GM12878 (cell line): ENCODE measurements around the gene B3GNT7. TPM values are rescaled to one million over a fixed set of nuclear protein-coding genes. Genes with fewer than 3 reads are reported as not detected.
"Not testable (repeated sequence)": the region's sequence is repeated elsewhere in the genome, so short reads cannot be mapped to it uniquely, and the experiment has no call there.

ENCODE experiments used
- ATAC-seq: fragments of 200-7000 bp; cut with Tn5 transposase; 3 replicates; pipeline ENCODE4 v1.9.1; 2020; ENCODE audit warnings: mild to moderate bottlenecking, moderate library complexity
- BruUV-seq: library from RNA; stranded (reverse); fragments of 400-500 nt; replicated peaks from 2 replicates; lab custom pipeline; 2021; lab: Mats Ljungman, UMichigan
- CTCF ChIA-PET: fragments of 300-600 bp; sonication (Branson Sonifier 250); formaldehyde crosslinking; extraction: SDS; loops from one replicate; lab custom pipeline; 2021; ENCODE audit warnings: inconsistent platforms; lab: Yijun Ruan, JAX
- POLR2A ChIA-PET: fragments of 350-600 bp; formaldehyde crosslinking; extraction: SDS; loops from one replicate; lab custom pipeline; 2021; ENCODE audit warnings: inconsistent platforms; lab: Charles Lee
- RAD21 ChIA-PET: fragments of 300-600 bp; sonication (Branson Sonifier 250); formaldehyde crosslinking; loops from one replicate; lab custom pipeline; 2023; ENCODE audit warnings: antibody characterized with exemption; ENCODE audit not compliant: unreplicated experiment; lab: Charles Lee
- SMC1A ChIA-PET: fragments of 300-600 bp; sonication (Branson Sonifier 250); formaldehyde crosslinking; loops from one replicate; lab custom pipeline; 2023; ENCODE audit not compliant: unreplicated experiment, uncharacterized antibody; lab: Charles Lee
- DNase-seq: peaks from one replicate; pipeline ENCODE4 v3.0.0-alpha.2; 2011; ENCODE audit warnings: low read depth, low spot score
- FAIRE-seq: peaks from 3 replicates; lab custom pipeline; 2011; peaks lifted over from hg19 to GRCh38; lab: Jason Lieb, UNC
- H2AFZ ChIP-seq: 2 replicates; pipeline ENCODE4 v1.6.0; 2011; ENCODE audit warnings: low read depth, low read length, control low read depth; ENCODE audit not compliant: control insufficient read depth
- H3K27ac ChIP-seq: 2 replicates; pipeline ENCODE4 v1.5.1; 2011; ENCODE audit warnings: control low read depth; ENCODE audit not compliant: control insufficient read depth, insufficient read depth
- H3K27me3 ChIP-seq, 2 experiments: replicated peaks in 1 of 2; 2 replicates each; pipeline versions ENCODE4 v1.6.0 to v1.6.1; 2011; ENCODE audit warnings: low read length in 1 of 2; ENCODE audit not compliant: control insufficient read depth in 2 of 2, insufficient read depth in 2 of 2
- H3K36me3 ChIP-seq, 2 experiments: 2 replicates each; pipeline ENCODE4 v1.5.1; 2011; ENCODE audit warnings: low read length in 1 of 2; ENCODE audit not compliant: control insufficient read depth in 2 of 2, insufficient read depth in 2 of 2
- H3K4me1 ChIP-seq: 2 replicates; pipeline ENCODE4 v1.6.1; 2011; ENCODE audit warnings: mild to moderate bottlenecking, low read length, moderate library complexity, mixed read lengths; ENCODE audit not compliant: control insufficient read depth, insufficient read depth
- H3K4me2 ChIP-seq: 2 replicates; pipeline ENCODE4 v1.6.0; 2011; ENCODE audit warnings: control low read depth; ENCODE audit not compliant: control insufficient read depth, insufficient read depth
- H3K4me3 ChIP-seq: fragments of 200-600 bp; sonication (generic); 2 replicates; pipeline ENCODE4 v1.5.1; 2016
- H3K79me2 ChIP-seq: 2 replicates; pipeline ENCODE4 v1.6.0; 2011; ENCODE audit warnings: low read length; ENCODE audit not compliant: control insufficient read depth, insufficient read depth
- H3K9ac ChIP-seq: 2 replicates; pipeline ENCODE4 v1.8.0; 2011; ENCODE audit warnings: low read length, control low read depth, mixed read lengths; ENCODE audit not compliant: control insufficient read depth, insufficient read depth
- H3K9me3 ChIP-seq: replicated peaks from 3 replicates; pipeline ENCODE4 v1.5.1; 2011; ENCODE audit warnings: mild to moderate bottlenecking, low read length; ENCODE audit not compliant: control insufficient read depth, insufficient read depth
- H4K20me1 ChIP-seq: 2 replicates; pipeline ENCODE4 v1.6.0; 2011; ENCODE audit not compliant: control insufficient read depth, insufficient read depth
- SIX5 ChIP-seq: IDR thresholded peaks from 2 replicates; pipeline ENCODE4 v1.6.1; 2011; ENCODE audit warnings: mild to moderate bottlenecking, low read depth, low read length, moderate library complexity; ENCODE audit not compliant: severe bottlenecking
- YY1 ChIP-seq: IDR thresholded peaks from 2 replicates; pipeline ENCODE4 v1.6.1; 2011; ENCODE audit warnings: low read depth, mild to moderate bottlenecking, low read length
- WGBS: methylation state at CpG from one replicate; pipeline ENCODE4 v1.1.6; 2016; ENCODE audit warnings: low lambda C conversion rate; ENCODE audit not compliant: insufficient replicate concordance, insufficient coverage; ENCODE audit errors: missing lambda C conversion rate; 5-methylcytosine and 5-hydroxymethylcytosine counted together
- in situ Hi-C: fragments of 300-500 bp; cut with MboI; formaldehyde crosslinking; loops from 9 replicates; pipeline ENCODE4 v1.14.3; 2018; ENCODE audit warnings: mixed read lengths
- intact Hi-C: fragments of 100-400 bp; cut with micrococcal nuclease; formaldehyde crosslinking; loops from one replicate; pipeline ENCODE4 v1.14.2; 2022; ENCODE audit not compliant: unreplicated experiment
- polyA plus RNA-seq, 11 experiments: library from polyadenylated mRNA; depleted of rRNA in 4 of 11; unstranded in 6 of 11; stranded (reverse) in 5 of 11; fragments of >200 nt; fragmentation: Nextera tagmentation in 4 of 11; fragmentation: Illumina TruSeq in 1 of 11; extraction: Ambion mirVana in 4 of 11; extraction: Trizol in 1 of 11; gene quantifications; 1 replicate in 1 of 11; 2 replicates in 10 of 11; pipeline versions ENCODE4 v1.2.1 to v1.2.3, GENCODE V29; 2011 to 2016; ENCODE audit warnings: inconsistent platforms in 2 of 11, missing spikeins in 2 of 11, low read depth in 1 of 11
- total RNA-seq, 4 experiments: library from RNA; depleted of rRNA in 3 of 4; stranded (reverse); fragments of >200 nt in 3 of 4; fragmentation: Illumina TruSeq in 1 of 4; extraction: Trizol in 1 of 4; gene quantifications; 2 replicates each; pipeline versions ENCODE4 v1.2.1 to v1.2.3, GENCODE V29; 2013 to 2021
- TF ChIP-seq, protein P1 (sequence below): fragments of 150-350 bp; IDR thresholded peaks from 2 replicates; pipeline ENCODE4 v1.6.1; 2016; ENCODE audit warnings: low read depth, low read length

B3GNT7 gene
- total and polyA plus RNA-seq, 10 of the 15 experiments (the other 5 are each of a cell fraction or from before 2014, with no cell fraction given): 0.91 to 12.6 (median 3.7) TPM

DNA sequence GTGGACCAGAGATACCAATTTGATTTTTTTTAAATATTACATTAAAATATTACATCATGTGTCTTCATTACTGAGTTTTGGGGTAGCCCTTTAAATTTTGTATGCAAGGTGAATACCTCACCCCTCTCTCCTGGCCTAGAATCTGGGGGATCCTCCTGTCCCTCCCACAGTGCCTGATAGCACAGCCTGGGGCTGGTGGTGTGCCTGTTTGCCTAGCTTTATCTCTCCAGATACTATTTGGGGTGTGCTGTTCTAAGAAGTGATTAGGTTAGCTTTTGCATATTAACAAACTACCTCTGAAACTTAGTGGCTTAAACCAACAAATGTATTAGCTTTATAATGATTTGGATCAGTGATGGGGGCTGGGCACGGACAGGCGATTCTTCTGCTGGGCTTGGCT is 20.7 kb upstream of the B3GNT7 start (continued):
- TF ChIP-seq, protein P1, sequence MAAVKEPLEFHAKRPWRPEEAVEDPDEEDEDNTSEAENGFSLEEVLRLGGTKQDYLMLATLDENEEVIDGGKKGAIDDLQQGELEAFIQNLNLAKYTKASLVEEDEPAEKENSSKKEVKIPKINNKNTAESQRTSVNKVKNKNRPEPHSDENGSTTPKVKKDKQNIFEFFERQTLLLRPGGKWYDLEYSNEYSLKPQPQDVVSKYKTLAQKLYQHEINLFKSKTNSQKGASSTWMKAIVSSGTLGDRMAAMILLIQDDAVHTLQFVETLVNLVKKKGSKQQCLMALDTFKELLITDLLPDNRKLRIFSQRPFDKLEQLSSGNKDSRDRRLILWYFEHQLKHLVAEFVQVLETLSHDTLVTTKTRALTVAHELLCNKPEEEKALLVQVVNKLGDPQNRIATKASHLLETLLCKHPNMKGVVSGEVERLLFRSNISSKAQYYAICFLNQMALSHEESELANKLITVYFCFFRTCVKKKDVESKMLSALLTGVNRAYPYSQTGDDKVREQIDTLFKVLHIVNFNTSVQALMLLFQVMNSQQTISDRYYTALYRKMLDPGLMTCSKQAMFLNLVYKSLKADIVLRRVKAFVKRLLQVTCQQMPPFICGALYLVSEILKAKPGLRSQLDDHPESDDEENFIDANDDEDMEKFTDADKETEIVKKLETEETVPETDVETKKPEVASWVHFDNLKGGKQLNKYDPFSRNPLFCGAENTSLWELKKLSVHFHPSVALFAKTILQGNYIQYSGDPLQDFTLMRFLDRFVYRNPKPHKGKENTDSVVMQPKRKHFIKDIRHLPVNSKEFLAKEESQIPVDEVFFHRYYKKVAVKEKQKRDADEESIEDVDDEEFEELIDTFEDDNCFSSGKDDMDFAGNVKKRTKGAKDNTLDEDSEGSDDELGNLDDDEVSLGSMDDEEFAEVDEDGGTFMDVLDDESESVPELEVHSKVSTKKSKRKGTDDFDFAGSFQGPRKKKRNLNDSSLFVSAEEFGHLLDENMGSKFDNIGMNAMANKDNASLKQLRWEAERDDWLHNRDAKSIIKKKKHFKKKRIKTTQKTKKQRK: no peak
- no peak for TF ChIP-seq SIX5
- no peak for TF ChIP-seq YY1

DNA sequence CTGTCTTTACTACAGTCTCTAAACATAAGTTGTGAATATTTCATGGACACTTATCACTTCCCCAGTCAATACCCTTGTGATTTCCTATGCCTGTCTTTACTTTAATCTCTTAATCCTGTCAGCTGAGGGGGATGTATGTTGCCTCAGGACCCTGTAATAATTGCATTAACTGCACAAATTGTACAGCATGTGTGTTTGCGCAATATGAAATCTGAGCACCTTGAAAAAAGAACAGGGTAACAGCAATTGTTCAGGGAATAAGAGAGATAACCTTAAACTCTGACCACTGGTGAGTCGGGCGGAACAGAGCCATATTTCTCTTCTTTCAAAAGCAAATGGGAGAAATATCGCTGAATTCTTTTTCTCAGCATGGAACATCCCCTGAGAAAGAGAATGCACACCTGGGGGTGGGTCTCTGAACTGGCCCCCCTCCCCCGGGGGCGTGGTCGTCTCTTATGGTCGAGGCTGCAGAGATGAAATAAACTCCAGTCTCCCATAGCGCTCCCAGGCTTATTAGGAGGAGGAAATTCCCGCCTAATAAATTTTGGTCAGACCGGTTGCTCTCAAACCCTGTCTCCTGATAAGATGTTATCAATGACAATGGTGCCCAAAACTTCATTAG is 19.4 kb upstream of the B3GNT7 start:
- SMC1A ChIA-PET, DNase-seq, H2AFZ ChIP-seq, H3K36me3 ChIP-seq, ATAC-seq, RAD21 ChIA-PET, H3K4me1 ChIP-seq, H3K4me2 ChIP-seq, H3K9me3 ChIP-seq, BruUV-seq, H3K27ac ChIP-seq, intact Hi-C loops, CTCF ChIA-PET, H3K79me2 ChIP-seq, in situ Hi-C loops, H4K20me1 ChIP-seq, H3K4me3 ChIP-seq, H3K27me3 ChIP-seq, POLR2A ChIA-PET, H3K9ac ChIP-seq: not testable (repeated sequence)
- peak; percentile 13 for FAIRE-seq
- 54% methylated on average over 11 of the region's 11 CpGs for WGBS
